ENCODE data around the gene AKAP3. TPM values are rescaled to one million over a fixed set of nuclear protein-coding genes. Genes with fewer than 3 reads are reported as not detected.

The AKAP3 gene
- polyA plus RNA-seq, 1 donor (not counting 4 experiments of a cell fraction or from before 2014, with no cell fraction given) = 0.72 TPM

DNA sequence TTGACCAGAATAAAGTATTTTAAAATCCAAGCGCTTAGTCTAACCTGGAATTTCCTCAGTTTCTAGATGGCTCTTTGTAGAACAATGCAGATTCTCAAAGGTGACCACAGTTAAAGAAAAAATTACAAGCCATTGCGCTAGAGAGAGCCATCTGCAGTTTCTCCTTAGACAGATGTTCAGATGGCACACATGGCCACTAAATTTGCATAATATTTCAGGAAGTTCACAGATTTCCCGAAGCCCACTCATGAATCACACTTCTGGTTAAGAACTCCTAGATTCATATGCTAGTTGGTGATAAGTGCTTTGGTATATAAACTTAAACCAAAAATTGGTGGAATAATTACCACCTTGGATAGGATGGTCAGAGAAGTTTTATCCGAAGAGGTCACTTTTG is 749 bp downstream of the AKAP3 start:
- peak overlapping the region; percentile 95 for H3K9ac ChIP-seq (ENCODE audit: control insufficient read depth, extremely low read depth, insufficient read depth, low read length)
- peak overlapping the region; percentile 74 to 93 (median 92) for H3K4me3 ChIP-seq (ENCODE audit: control insufficient read depth in 2 of 3, extremely low read depth in 1 of 3, insufficient read depth in 2 of 3, low read depth in 1 of 3, low read length in 3 of 3)
- H3K27ac ChIP-seq (ENCODE audit: control insufficient read depth, insufficient read depth, low read length) = peak overlapping the region; percentile 98
- no peaks in the 10 kb centered on the region for H3K27me3 ChIP-seq (ENCODE audit: control insufficient read depth, extremely low read depth, insufficient read depth, low read length)
- H2AFZ ChIP-seq (ENCODE audit: control insufficient read depth, low read length) = peak overlapping the region; percentile 100
- H3K9me1 ChIP-seq (ENCODE audit: control insufficient read depth, extremely low read depth, insufficient read depth, low read length) = no peaks in the 10 kb centered on the region
- peak overlapping the region; percentile 97 for H3K4me2 ChIP-seq (ENCODE audit: control insufficient read depth, extremely low read depth, insufficient read depth, low read depth, low read length)
- dilution Hi-C loops (cut with MboI; ENCODE audit: extremely low pct_ligation_motif_present, low sequenced_read_pairs) = no loop called here
- DNase-seq (ENCODE audit: low read depth, low spot score) = no peak
- peaks cover 44% of the 10 kb centered on the region for H3K79me2 ChIP-seq (ENCODE audit: control insufficient read depth, insufficient read depth, low read length)
- FAIRE-seq = no peak
- no peaks in the 10 kb centered on the region for H4K20me1 ChIP-seq (ENCODE audit: control insufficient read depth, extremely low read depth, insufficient read depth, low read length)
- H3K36me3 ChIP-seq (ENCODE audit: control insufficient read depth in 2 of 2, extremely low read depth in 1 of 2, insufficient read depth in 2 of 2, low read length in 2 of 2) = no peaks in the 10 kb centered on the region
- H3K4me1 ChIP-seq (ENCODE audit: control insufficient read depth, extremely low read depth, insufficient read depth, low read length) = peaks cover 16% of the 10 kb centered on the region
- TF ChIP-seq, protein P1, sequence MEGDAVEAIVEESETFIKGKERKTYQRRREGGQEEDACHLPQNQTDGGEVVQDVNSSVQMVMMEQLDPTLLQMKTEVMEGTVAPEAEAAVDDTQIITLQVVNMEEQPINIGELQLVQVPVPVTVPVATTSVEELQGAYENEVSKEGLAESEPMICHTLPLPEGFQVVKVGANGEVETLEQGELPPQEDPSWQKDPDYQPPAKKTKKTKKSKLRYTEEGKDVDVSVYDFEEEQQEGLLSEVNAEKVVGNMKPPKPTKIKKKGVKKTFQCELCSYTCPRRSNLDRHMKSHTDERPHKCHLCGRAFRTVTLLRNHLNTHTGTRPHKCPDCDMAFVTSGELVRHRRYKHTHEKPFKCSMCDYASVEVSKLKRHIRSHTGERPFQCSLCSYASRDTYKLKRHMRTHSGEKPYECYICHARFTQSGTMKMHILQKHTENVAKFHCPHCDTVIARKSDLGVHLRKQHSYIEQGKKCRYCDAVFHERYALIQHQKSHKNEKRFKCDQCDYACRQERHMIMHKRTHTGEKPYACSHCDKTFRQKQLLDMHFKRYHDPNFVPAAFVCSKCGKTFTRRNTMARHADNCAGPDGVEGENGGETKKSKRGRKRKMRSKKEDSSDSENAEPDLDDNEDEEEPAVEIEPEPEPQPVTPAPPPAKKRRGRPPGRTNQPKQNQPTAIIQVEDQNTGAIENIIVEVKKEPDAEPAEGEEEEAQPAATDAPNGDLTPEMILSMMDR (optimal IDR thresholded peaks at IDR 0.05 in 1 of 3, IDR thresholded peaks at IDR 0.05 in 1 of 3, conservative IDR thresholded peaks at IDR 0.05 in 1 of 3; ENCODE audit: extremely low read depth in 1 of 3, insufficient read depth in 2 of 3, low read length in 3 of 3) = no peak
- TF ChIP-seq EZH2 (IDR thresholded peaks at IDR 0.05; ENCODE audit: low read length) = no peak
- H3K9me3 ChIP-seq (ENCODE audit: control insufficient read depth, low read depth, low read length) = no peaks in the 10 kb centered on the region

DNA sequence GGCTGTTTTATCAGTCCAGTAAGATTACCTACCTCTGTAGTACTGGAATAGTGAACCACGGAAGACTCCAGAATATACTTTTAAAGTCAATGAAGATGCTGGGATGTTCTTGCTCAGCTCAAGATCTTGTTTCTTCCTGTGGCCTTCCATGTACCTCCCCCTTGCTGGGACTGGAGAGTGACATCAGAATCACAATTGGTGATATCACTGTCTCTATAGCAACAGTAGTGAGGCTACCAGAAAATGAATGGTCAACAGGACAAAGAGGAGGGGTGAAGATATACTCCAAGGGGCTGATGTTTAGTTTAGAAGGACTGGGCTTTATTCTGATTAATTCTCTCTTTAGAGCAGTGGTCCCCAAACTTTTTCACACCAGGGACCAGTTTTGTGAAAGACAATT is 3.8 kb downstream of the AKAP3 start:
- Histone ChIP-seq H3K4me1 (ENCODE audit: control insufficient read depth, extremely low read depth, insufficient read depth, low read length) (peaks cover 10% of the 10 kb centered on the region), H3K79me2 (ENCODE audit: control insufficient read depth, insufficient read depth, low read length) (peaks cover 15% of the 10 kb centered on the region), H3K9ac (ENCODE audit: control insufficient read depth, extremely low read depth, insufficient read depth, low read length) (no peak overlapping the region), H4K20me1 (ENCODE audit: control insufficient read depth, extremely low read depth, insufficient read depth, low read length) (no peaks in the 10 kb centered on the region), H3K9me1 (ENCODE audit: control insufficient read depth, extremely low read depth, insufficient read depth, low read length) (no peaks in the 10 kb centered on the region), H3K4me3 (ENCODE audit: control insufficient read depth in 2 of 3, extremely low read depth in 1 of 3, insufficient read depth in 2 of 3, low read depth in 1 of 3, low read length in 3 of 3) (no peak overlapping the region), H3K36me3 (ENCODE audit: control insufficient read depth in 2 of 2, extremely low read depth in 1 of 2, insufficient read depth in 2 of 2, low read length in 2 of 2) (no peaks in the 10 kb centered on the region), H2AFZ (ENCODE audit: control insufficient read depth, low read length) (no peak overlapping the region), H3K9me3 (ENCODE audit: control insufficient read depth, low read depth, low read length) (no peaks in the 10 kb centered on the region), H3K4me2 (ENCODE audit: control insufficient read depth, extremely low read depth, insufficient read depth, low read depth, low read length) (no peak overlapping the region), H3K27me3 (ENCODE audit: control insufficient read depth, extremely low read depth, insufficient read depth, low read length) (no peaks in the 10 kb centered on the region), H3K27ac (ENCODE audit: control insufficient read depth, insufficient read depth, low read length) (no peak overlapping the region)
- FAIRE-seq = no peak
- DNase-seq (ENCODE audit: low read depth, low spot score) = no peak
- dilution Hi-C loops (cut with MboI; ENCODE audit: extremely low pct_ligation_motif_present, low sequenced_read_pairs) = no loop called here
- no peak for TF ChIP-seq EZH2 (IDR thresholded peaks at IDR 0.05; ENCODE audit: low read length)
- TF ChIP-seq, protein P1 (optimal IDR thresholded peaks at IDR 0.05 in 1 of 3, IDR thresholded peaks at IDR 0.05 in 1 of 3, conservative IDR thresholded peaks at IDR 0.05 in 1 of 3; ENCODE audit: extremely low read depth in 1 of 3, insufficient read depth in 2 of 3, low read length in 3 of 3) = no peak

Measured in keratinocyte (primary cell).